ENCODE results near the gene DISC1. TPM values are rescaled to one million over a fixed set of nuclear protein-coding genes. Genes with fewer than 3 reads are reported as not detected.

Gene DISC1
- total RNA-seq, 1 donor from 2014 or later = 12.3 TPM

DNA sequence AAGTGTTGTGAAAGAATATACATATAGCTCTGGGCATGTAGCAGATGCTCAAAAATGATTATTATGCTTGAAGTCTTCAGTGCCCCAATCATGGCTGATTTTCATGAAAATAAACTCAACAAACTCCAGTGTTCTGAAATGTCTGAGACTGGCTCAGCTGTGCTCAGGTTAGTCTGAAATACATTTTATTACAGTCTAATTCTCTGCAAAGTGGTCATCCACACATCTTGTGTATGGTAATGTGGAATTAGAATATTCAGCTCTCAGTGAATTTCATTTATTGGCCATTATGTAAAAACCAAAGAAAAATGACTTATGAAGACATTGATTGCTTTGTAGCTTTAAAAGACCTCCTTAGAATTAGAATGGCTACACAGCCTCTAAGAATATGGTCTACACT is 109.9 kb downstream of the DISC1 start:
- Histone ChIP-seq H3K36me3 (no peaks in the 10 kb centered on the region), H3K27me3 (no peaks in the 10 kb centered on the region), H3K4me3 (no peak overlapping the region), H3K4me1 (no peaks in the 10 kb centered on the region), H3K9me3 (no peaks in the 10 kb centered on the region), H3K27ac (no peak overlapping the region)
- no peak for DNase-seq (ENCODE audit: extremely low spot score in 2 of 2)
- intact Hi-C loops (cut with DNase I) = no loop called here
- TF ChIP-seq POLR2AphosphoS5 (IDR thresholded peaks at IDR 0.05; ENCODE audit: insufficient read depth in 1 of 2, low read depth in 1 of 2) (no peak), POLR2A (IDR thresholded peaks at IDR 0.05) (no peak)
- TF ChIP-seq, protein P1, sequence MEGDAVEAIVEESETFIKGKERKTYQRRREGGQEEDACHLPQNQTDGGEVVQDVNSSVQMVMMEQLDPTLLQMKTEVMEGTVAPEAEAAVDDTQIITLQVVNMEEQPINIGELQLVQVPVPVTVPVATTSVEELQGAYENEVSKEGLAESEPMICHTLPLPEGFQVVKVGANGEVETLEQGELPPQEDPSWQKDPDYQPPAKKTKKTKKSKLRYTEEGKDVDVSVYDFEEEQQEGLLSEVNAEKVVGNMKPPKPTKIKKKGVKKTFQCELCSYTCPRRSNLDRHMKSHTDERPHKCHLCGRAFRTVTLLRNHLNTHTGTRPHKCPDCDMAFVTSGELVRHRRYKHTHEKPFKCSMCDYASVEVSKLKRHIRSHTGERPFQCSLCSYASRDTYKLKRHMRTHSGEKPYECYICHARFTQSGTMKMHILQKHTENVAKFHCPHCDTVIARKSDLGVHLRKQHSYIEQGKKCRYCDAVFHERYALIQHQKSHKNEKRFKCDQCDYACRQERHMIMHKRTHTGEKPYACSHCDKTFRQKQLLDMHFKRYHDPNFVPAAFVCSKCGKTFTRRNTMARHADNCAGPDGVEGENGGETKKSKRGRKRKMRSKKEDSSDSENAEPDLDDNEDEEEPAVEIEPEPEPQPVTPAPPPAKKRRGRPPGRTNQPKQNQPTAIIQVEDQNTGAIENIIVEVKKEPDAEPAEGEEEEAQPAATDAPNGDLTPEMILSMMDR (IDR thresholded peaks at IDR 0.05) = no peak

DNA sequence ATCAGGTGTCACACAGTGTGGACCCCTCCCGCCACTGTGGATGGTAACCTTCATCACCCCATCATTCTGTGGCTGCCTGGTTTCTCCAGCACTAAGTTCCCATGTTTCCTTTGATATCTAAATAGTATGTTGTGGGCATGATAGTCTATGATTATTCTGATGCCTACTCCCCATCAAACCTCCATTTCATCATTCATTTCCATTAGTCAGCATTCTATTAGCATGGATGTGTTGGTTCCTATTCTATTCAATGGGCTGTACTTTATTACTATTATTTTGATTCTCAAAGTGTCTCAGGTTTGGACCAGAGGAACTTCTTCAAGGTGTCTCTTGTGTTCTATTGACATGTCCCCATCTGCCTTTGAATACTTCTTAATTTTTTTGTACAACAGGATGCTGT is 112.0 kb downstream of the DISC1 start:
- Histone ChIP-seq H3K27ac (no peak overlapping the region), H3K9me3 (no peaks in the 10 kb centered on the region), H3K27me3 (no peaks in the 10 kb centered on the region), H3K4me1 (no peaks in the 10 kb centered on the region), H3K4me3 (no peak overlapping the region), H3K36me3 (no peaks in the 10 kb centered on the region)
- intact Hi-C loops (cut with DNase I) = no loop called here
- TF ChIP-seq POLR2AphosphoS5 (IDR thresholded peaks at IDR 0.05; ENCODE audit: insufficient read depth in 1 of 2, low read depth in 1 of 2) = no peak
- TF ChIP-seq, protein P1 (IDR thresholded peaks at IDR 0.05) = no peak
- no peak for TF ChIP-seq POLR2A (IDR thresholded peaks at IDR 0.05)
- DNase-seq (ENCODE audit: extremely low spot score in 2 of 2) = no peak

DNA sequence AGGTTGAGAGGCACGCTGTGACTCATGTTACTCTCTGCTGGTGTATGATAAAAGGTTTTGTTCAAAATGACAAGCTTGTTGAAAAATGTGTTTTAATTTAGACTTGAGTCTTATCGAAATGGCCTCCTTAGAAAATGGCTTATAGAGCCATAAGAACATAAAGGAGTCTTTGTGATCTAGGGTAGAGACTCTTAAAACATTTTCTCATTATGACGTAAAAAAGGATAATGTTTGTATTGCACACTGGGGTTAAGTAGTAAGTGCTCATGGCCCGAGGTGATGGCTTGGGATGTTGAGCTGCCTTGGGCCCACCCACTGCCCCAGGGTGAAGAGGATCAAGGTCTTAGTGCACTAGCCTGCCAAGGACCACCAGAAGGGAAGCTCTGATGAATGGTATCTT is 117.4 kb downstream of the DISC1 start:
- Histone ChIP-seq H3K9me3 (no peaks in the 10 kb centered on the region), H3K4me1 (no peaks in the 10 kb centered on the region), H3K27ac (no peak overlapping the region), H3K4me3 (no peak overlapping the region), H3K27me3 (no peaks in the 10 kb centered on the region), H3K36me3 (no peaks in the 10 kb centered on the region)
- TF ChIP-seq, protein P1 (IDR thresholded peaks at IDR 0.05) = no peak
- TF ChIP-seq POLR2AphosphoS5 (IDR thresholded peaks at IDR 0.05; ENCODE audit: insufficient read depth in 1 of 2, low read depth in 1 of 2) (no peak), POLR2A (IDR thresholded peaks at IDR 0.05) (no peak)
- no peak for DNase-seq (ENCODE audit: extremely low spot score in 2 of 2)
- intact Hi-C loops (cut with DNase I) = no loop called here

DNA sequence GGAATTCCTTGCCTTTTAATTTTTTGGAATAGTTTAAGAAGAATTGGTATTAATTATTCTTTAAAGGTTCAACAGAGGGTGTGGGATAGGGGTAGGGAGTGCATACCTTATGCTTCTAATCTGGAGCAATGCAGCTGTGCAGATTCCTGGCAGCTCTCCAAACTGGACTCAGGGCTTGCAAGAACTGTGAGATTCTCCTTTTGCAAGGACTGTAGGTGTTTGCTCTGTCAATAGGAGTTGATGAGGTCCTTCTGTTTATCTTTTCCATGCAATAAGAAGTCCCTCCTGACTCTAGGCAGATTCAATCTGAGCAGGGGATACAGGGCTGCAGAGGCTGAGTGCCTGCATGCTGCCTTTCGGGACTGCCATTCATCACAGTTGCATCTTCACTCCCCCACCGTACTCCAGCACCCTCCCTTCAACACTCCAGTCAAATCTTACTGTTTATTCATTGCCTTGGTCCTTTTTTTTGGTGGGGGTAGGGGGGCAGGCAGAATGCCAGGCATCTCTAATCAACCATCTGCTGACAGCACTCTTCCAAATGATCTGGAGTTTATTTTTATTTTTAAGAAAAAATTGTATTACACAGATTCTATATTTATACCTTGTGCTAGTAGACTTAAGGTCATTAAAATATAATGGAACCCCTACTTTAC is 122.3 kb downstream of the DISC1 start:
- Histone ChIP-seq H3K27ac (no peak overlapping the region), H3K36me3 (peaks cover 0 to 5% of the 10 kb centered on the region in 2 donors), H3K4me3 (no peak overlapping the region), H3K27me3 (no peaks in the 10 kb centered on the region), H3K4me1 (no peaks in the 10 kb centered on the region), H3K9me3 (peaks cover 4% of the 10 kb centered on the region)
- intact Hi-C loops (cut with DNase I) = no loop called here
- no peak for DNase-seq (ENCODE audit: extremely low spot score in 2 of 2)
- TF ChIP-seq, protein P1 (IDR thresholded peaks at IDR 0.05) = no peak
- TF ChIP-seq POLR2AphosphoS5 (IDR thresholded peaks at IDR 0.05; ENCODE audit: insufficient read depth in 1 of 2, low read depth in 1 of 2) (no peak), POLR2A (IDR thresholded peaks at IDR 0.05) (no peak)

DNA sequence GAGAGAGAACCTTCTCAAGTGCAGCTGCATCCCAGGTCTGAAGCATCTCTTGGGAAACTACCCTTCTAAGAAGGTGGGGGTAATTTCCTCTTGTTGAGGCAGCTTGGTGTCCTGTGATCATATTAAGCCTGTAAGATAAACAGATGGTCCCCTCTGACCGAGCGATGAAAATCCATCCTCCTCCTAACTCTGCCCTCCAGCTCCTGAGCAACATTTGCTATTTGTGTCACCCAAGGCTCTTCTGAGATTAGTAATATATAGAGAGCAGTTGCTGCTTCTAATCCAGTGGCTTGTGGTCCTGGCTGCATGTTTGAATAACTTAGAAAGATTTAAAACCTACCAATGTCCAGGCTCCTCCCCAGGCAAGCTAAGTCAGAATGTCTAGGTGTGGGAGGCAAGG is 123.7 kb downstream of the DISC1 start:
- H3K4me1 ChIP-seq = no peaks in the 10 kb centered on the region

More for the DNA sequence above, 123.7 kb downstream of the DISC1 start:
- Histone ChIP-seq H3K36me3 (peaks cover 0 to 5% of the 10 kb centered on the region in 2 donors), H3K9me3 (peaks cover 4% of the 10 kb centered on the region), H3K27ac (no peak overlapping the region), H3K27me3 (no peaks in the 10 kb centered on the region), H3K4me3 (no peak overlapping the region)
- DNase-seq (ENCODE audit: extremely low spot score in 2 of 2) = no peak
- intact Hi-C loops (cut with DNase I) = loop anchor here (10.0 kb wide), 1 partner anchor 1495 kb away; no protein-coding TSS in a partner anchor
- TF ChIP-seq, protein P1 (IDR thresholded peaks at IDR 0.05) = no peak
- TF ChIP-seq POLR2A (IDR thresholded peaks at IDR 0.05) (no peak), POLR2AphosphoS5 (IDR thresholded peaks at IDR 0.05; ENCODE audit: insufficient read depth in 1 of 2, low read depth in 1 of 2) (no peak)

Data from vagina (tissue), 2 donors.